Neural cell (in vitro differentiated cells): Measurements from ENCODE around the gene PAFAH1B1. TPM values are rescaled to one million over a fixed set of nuclear protein-coding genes. Genes with fewer than 3 reads are reported as not detected.

ENCODE experiments used
- H2AFZ ChIP-seq: fragments of 200-600, 300-800 bp; sonication (generic), shearing (Covaris generic); 2 replicates; pipeline ENCODE4 v1.6.0; 2014; ENCODE audit warnings: low read depth, mild to moderate bottlenecking, antibody characterized with exemption, low read length, moderate library complexity
- H3F3A ChIP-seq: fragments of 200-600 bp; shearing (Covaris generic); 2 replicates; pipeline ENCODE4 v1.6.1; 2016; ENCODE audit warnings: mild to moderate bottlenecking, moderate library complexity, mixed read lengths, antibody characterized with exemption, low read length; ENCODE audit not compliant: insufficient read depth, poor library complexity, severe bottlenecking
- H3K27ac ChIP-seq: fragments of 200-600, 300-800 bp; sonication (generic), shearing (Covaris generic); 2 replicates; pipeline ENCODE4 v1.5.1; 2014; ENCODE audit warnings: mild to moderate bottlenecking, low read length, moderate library complexity
- H3K27me3 ChIP-seq: fragments of 300-800, 200-600 bp; sonication (generic), shearing (Covaris generic); 2 replicates; pipeline ENCODE4 v1.6.0; 2014; ENCODE audit warnings: mild to moderate bottlenecking, low read depth, low read length, moderate library complexity; ENCODE audit not compliant: insufficient read depth
- H3K36me3 ChIP-seq: fragments of 300-800, 200-600 bp; sonication (generic), shearing (Covaris generic); 2 replicates; pipeline ENCODE4 v1.5.1; 2014; ENCODE audit warnings: mild to moderate bottlenecking, antibody characterized with exemption, low read length, moderate library complexity; ENCODE audit not compliant: insufficient read depth
- H3K4me2 ChIP-seq: fragments of 300-800, 200-600 bp; sonication (generic), shearing (Covaris generic); 2 replicates; pipeline ENCODE4 v1.6.0; 2014; ENCODE audit warnings: mild to moderate bottlenecking, low read length
- H3K4me3 ChIP-seq: fragments of 300-800, 200-600 bp; sonication (generic), shearing (Covaris generic); 2 replicates; pipeline ENCODE4 v1.5.1; 2014; ENCODE audit warnings: mild to moderate bottlenecking, low read length, moderate library complexity
- H3K79me2 ChIP-seq: fragments of 200-600 bp; shearing (Covaris generic); replicated peaks from 2 replicates; pipeline ENCODE4 v1.6.0; 2014; ENCODE audit warnings: mild to moderate bottlenecking, low read length, moderate library complexity; ENCODE audit not compliant: insufficient read depth
- H3K9ac ChIP-seq: fragments of 300-800, 200-600 bp; sonication (generic), shearing (Covaris generic); 2 replicates; pipeline ENCODE4 v1.6.1; 2016; ENCODE audit warnings: mild to moderate bottlenecking, low read length, mixed read lengths
- H3K9me2 ChIP-seq: fragments of 200-600 bp; shearing (Covaris generic); 2 replicates; pipeline ENCODE4 v1.6.1; 2016; ENCODE audit warnings: mild to moderate bottlenecking, low read length, mixed read lengths; ENCODE audit not compliant: insufficient read depth
- H3K9me3 ChIP-seq: fragments of 200-600, 300-800 bp; sonication (generic), shearing (Covaris generic); 2 replicates; pipeline ENCODE4 v1.6.1; 2016; ENCODE audit warnings: mild to moderate bottlenecking, mixed run types, low read length, moderate library complexity, mixed read lengths
- H4K20me1 ChIP-seq: fragments of 200-600 bp; shearing (Covaris generic); 2 replicates; pipeline ENCODE4 v1.6.1; 2016; ENCODE audit warnings: mild to moderate bottlenecking, mixed run types; ENCODE audit not compliant: insufficient read depth
- EP300 ChIP-seq: fragments of 450-650 bp; conservative IDR thresholded peaks from 2 replicates; pipeline ENCODE4 v1.6.1; 2014; ENCODE audit warnings: antibody characterized with exemption, mild to moderate bottlenecking, moderate library complexity; ENCODE audit not compliant: poor library complexity, severe bottlenecking
- EZH2 ChIP-seq: fragments of 200-600, 300-800 bp; shearing (Covaris generic), sonication (generic); IDR thresholded peaks from 2 replicates; pipeline ENCODE4 v1.6.1; 2014; ENCODE audit warnings: antibody characterized with exemption, low read length, borderline replicate concordance, mild to moderate bottlenecking; ENCODE audit not compliant: insufficient read depth, poor library complexity, severe bottlenecking
- MXI1 ChIP-seq: fragments of 450-650 bp; conservative IDR thresholded peaks from 2 replicates; pipeline ENCODE4 v1.6.1; 2014; ENCODE audit warnings: antibody characterized with exemption, mild to moderate bottlenecking; ENCODE audit not compliant: poor library complexity, severe bottlenecking
- POLR2AphosphoS5 ChIP-seq: IDR thresholded peaks from 2 replicates; pipeline ENCODE4 v1.6.1; 2012
- RAD21 ChIP-seq: fragments of 450-650 bp; conservative IDR thresholded peaks from 2 replicates; pipeline ENCODE4 v1.6.1; 2014; ENCODE audit warnings: antibody characterized with exemption, mild to moderate bottlenecking, moderate library complexity
- REST ChIP-seq: IDR thresholded peaks from 2 replicates; pipeline ENCODE4 v1.6.1; 2012; ENCODE audit warnings: borderline replicate concordance
- SMC3 ChIP-seq: fragments of 450-650 bp; conservative IDR thresholded peaks from 2 replicates; pipeline ENCODE4 v1.6.1; 2014; ENCODE audit warnings: antibody characterized with exemption, mild to moderate bottlenecking, moderate library complexity; ENCODE audit not compliant: poor library complexity
- TAF1 ChIP-seq: IDR thresholded peaks from 2 replicates; pipeline ENCODE4 v1.6.1; 2012; ENCODE audit warnings: low read depth
- polyA minus RNA-seq: library from RNA; depleted of rRNA, polyadenylated mRNA; stranded (reverse); fragments of >200 nt; gene quantifications from 2 replicates; pipeline ENCODE4 v1.2.3, GENCODE V29; 2014
- polyA plus RNA-seq: library from polyadenylated mRNA; depleted of rRNA; stranded (reverse); fragments of >200 nt; gene quantifications from 2 replicates; pipeline ENCODE4 v1.2.3, GENCODE V29; 2014
- TF ChIP-seq, protein P1 (sequence below): fragments of 450-650 bp; IDR thresholded peaks from 2 replicates; pipeline ENCODE4 v1.5.1; 2014; ENCODE audit warnings: antibody characterized with exemption, mild to moderate bottlenecking, moderate library complexity; ENCODE audit not compliant: poor library complexity, severe bottlenecking

Gene PAFAH1B1
- polyA plus RNA-seq (294 and 305 TPM in 2 replicates), polyA minus RNA-seq (492 and 532 TPM in 2 replicates)

GRCh38 chr17:2592971-2593820 lies at the start of gene PAFAH1B1:
TSS of gene PAFAH1B1 (plus strand) at chr17:2593654. CDS start at chr17:2638289, 44,635 bp downstream.
- peaks cover 41% of the 10 kb centered on the region for H3K79me2 ChIP-seq
- peaks cover under 1% of the 10 kb centered on the region for H4K20me1 ChIP-seq
- TF ChIP-seq EZH2: no peak
- TF ChIP-seq POLR2AphosphoS5: peak; percentile 97
- TF ChIP-seq MXI1: peak; percentile 89
- TF ChIP-seq RAD21: peak; percentile 63
- TF ChIP-seq TAF1: peak; percentile 68
- TF ChIP-seq EP300: peak; percentile 74
- TF ChIP-seq, protein P1, sequence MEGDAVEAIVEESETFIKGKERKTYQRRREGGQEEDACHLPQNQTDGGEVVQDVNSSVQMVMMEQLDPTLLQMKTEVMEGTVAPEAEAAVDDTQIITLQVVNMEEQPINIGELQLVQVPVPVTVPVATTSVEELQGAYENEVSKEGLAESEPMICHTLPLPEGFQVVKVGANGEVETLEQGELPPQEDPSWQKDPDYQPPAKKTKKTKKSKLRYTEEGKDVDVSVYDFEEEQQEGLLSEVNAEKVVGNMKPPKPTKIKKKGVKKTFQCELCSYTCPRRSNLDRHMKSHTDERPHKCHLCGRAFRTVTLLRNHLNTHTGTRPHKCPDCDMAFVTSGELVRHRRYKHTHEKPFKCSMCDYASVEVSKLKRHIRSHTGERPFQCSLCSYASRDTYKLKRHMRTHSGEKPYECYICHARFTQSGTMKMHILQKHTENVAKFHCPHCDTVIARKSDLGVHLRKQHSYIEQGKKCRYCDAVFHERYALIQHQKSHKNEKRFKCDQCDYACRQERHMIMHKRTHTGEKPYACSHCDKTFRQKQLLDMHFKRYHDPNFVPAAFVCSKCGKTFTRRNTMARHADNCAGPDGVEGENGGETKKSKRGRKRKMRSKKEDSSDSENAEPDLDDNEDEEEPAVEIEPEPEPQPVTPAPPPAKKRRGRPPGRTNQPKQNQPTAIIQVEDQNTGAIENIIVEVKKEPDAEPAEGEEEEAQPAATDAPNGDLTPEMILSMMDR: peak; percentile 63
- TF ChIP-seq SMC3: peak; percentile 70
- TF ChIP-seq REST: peak; percentile 96
- H3F3A ChIP-seq: no peaks in the 10 kb centered on the region
- H3K4me2 ChIP-seq: peak within 1 kb of the TSS; percentile 96
- peak within 1 kb of the TSS; percentile 100 for H3K9ac ChIP-seq
- peak within 1 kb of the TSS; percentile 96 for H3K4me3 ChIP-seq
- no peaks in the 10 kb centered on the region for H3K9me3 ChIP-seq
- H3K27me3 ChIP-seq: no peaks in the 10 kb centered on the region
- no peaks in the 10 kb centered on the region for H3K36me3 ChIP-seq
- peak within 1 kb of the TSS; percentile 71 for H2AFZ ChIP-seq
- H3K9me2 ChIP-seq: no peaks in the 10 kb centered on the region
- peak within 1 kb of the TSS; percentile 98 for H3K27ac ChIP-seq

DNA sequence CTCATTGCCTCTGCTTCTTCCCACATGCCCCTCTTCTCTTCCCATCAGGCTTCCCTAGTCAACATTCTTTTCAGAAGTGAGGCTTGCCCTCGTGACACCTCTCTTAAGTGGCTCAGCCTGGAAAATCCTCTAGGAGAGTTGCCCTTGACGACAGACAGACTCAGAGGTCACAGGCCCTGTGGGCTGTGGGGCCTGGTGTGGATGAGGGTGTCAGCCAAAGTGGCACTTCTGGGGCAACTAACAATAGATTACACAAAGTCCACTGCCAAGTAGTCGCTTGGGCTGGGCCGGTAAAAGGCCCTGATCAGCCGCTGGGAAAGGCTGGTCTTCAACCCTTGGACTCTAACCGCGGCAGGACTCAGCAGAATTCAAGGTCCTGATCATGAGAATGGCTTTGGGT lies 48.1 kb upstream of the PAFAH1B1 start:
- no peaks in the 10 kb centered on the region for H3K9me2 ChIP-seq
- TF ChIP-seq SMC3 (no peak), REST (no peak), EP300 (no peak), TAF1 (no peak), RAD21 (no peak), EZH2 (no peak), MXI1 (no peak), POLR2AphosphoS5 (no peak)
- TF ChIP-seq, protein P1: no peak
- H3K4me3 ChIP-seq: no peak overlapping the region
- no peak overlapping the region for H3K4me2 ChIP-seq
- H3K9me3 ChIP-seq: no peaks in the 10 kb centered on the region
- H3K79me2 ChIP-seq: no peaks in the 10 kb centered on the region
- no peak overlapping the region for H3K9ac ChIP-seq
- H3K27ac ChIP-seq: no peak overlapping the region
- no peaks in the 10 kb centered on the region for H3K27me3 ChIP-seq
- no peak overlapping the region for H2AFZ ChIP-seq
- no peaks in the 10 kb centered on the region for H3K36me3 ChIP-seq
- H4K20me1 ChIP-seq: no peaks in the 10 kb centered on the region
- no peaks in the 10 kb centered on the region for H3F3A ChIP-seq
